Measurements from ENCODE around the gene FAM13A. TPM values are rescaled to one million over a fixed set of nuclear protein-coding genes. Genes with fewer than 3 reads are reported as not detected.

The FAM13A gene
- total and polyA plus RNA-seq, 4 experiments from 2014 or later: 9.6 to 19.7 (median 13.0) TPM

DNA sequence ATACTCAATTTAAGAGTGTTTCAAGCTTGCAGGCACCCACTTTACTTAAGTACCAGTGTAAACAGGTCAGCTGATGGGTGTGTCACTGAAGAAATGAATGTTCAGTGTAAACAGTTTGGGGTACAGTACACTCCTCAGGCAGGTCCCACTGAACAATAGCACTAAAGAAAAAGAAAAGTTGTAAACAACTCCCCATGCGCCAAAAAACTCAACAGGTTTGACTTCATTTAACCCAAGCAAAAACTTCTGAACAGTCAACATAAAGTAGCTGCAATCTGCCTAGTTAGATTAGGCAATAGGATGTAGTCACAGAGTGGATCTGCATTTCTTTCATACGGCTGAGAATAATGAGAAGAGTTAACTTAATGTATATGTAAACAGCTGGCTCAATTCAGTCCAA lies 93.2 kb downstream of the FAM13A start:
- peaks cover 0 to 1% of the 10 kb centered on the region in 2 donors for H3K27me3 Mint-ChIP-seq
- ChIA-PET POLR2A (ENCODE audit: partially characterized antibody) (no interaction called here), CTCF (ENCODE audit: partially characterized antibody) (interaction anchor here (1.3 to 2.1 kb wide), 2 partner anchors 59 to 145 kb away, joined by 4 to 9 read pairs; no protein-coding TSS in a partner anchor)
- Histone ChIP-seq H3K27me3 (ENCODE audit: insufficient read depth, low read length) (no peaks in the 10 kb centered on the region), H3K36me3 (ENCODE audit: insufficient read depth, low read length) (no peaks in the 10 kb centered on the region), H3K4me1 (ENCODE audit: insufficient read depth, low read length) (peaks cover 6% of the 10 kb centered on the region), H3K27ac (ENCODE audit: low read depth, low read length) (no peak overlapping the region), H3K9me3 (ENCODE audit: control insufficient read depth in 1 of 2, low read length in 2 of 2) (no peaks in the 10 kb centered on the region), H3K4me3 (ENCODE audit: low read length in 2 of 2) (no peak overlapping the region)
- peak overlapping the region in 3 of 7 donors; percentile 9 to 78 (median 35) for H3K27ac Mint-ChIP-seq
- intact Hi-C loops (cut with micrococcal nuclease): no loop called here
- peaks cover 0 to 2% (median 0%) of the 10 kb centered on the region in 8 donors for H3K9me3 Mint-ChIP-seq
- peaks cover 0 to 4% of the 10 kb centered on the region in 2 donors for H3K36me3 Mint-ChIP-seq
- H3K4me3 Mint-ChIP-seq: no peak overlapping the region
- H3K4me1 Mint-ChIP-seq: peaks cover 0 to 9% (median 5%) of the 10 kb centered on the region in 4 donors
- DNase-seq: peak in 1 of 5 donors; percentile 9

DNA sequence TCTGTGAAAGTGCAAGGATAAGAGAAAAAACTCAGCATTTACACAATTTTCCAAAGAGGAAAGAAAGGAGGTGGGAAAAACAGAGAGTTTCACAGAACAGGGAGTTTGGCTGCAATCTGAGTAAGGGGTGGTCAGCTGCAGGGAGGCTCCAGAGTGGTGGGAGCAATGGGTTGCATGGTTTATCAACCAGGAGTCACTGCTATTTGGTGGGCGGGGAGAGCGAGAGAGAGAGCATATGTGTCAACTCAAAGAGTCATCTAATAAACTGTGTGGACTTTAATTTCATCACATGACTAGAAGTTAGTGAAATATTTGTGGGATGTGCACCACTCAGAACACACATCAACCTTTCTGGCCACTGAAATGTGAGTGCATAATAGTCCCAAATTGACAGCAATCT lies 94.6 kb downstream of the FAM13A start:
- H3K4me3 Mint-ChIP-seq: no peak overlapping the region
- Histone ChIP-seq H3K27ac (ENCODE audit: low read depth, low read length) (no peak overlapping the region), H3K36me3 (ENCODE audit: insufficient read depth, low read length) (no peaks in the 10 kb centered on the region), H3K9me3 (ENCODE audit: control insufficient read depth in 1 of 2, low read length in 2 of 2) (no peaks in the 10 kb centered on the region), H3K4me3 (ENCODE audit: low read length in 2 of 2) (no peak overlapping the region), H3K27me3 (ENCODE audit: insufficient read depth, low read length) (no peaks in the 10 kb centered on the region), H3K4me1 (ENCODE audit: insufficient read depth, low read length) (peaks cover 6% of the 10 kb centered on the region)
- no peak for DNase-seq
- H3K27ac Mint-ChIP-seq: peak overlapping the region in 1 of 7 donors; percentile 50
- peaks cover 0 to 9% (median 5%) of the 10 kb centered on the region in 4 donors for H3K4me1 Mint-ChIP-seq
- H3K9me3 Mint-ChIP-seq: peaks cover 0 to 4% (median 2%) of the 10 kb centered on the region in 8 donors
- intact Hi-C loops (cut with micrococcal nuclease): no loop called here
- ChIA-PET CTCF (ENCODE audit: partially characterized antibody) (interaction anchor here (0.7 to 2.1 kb wide), 2 partner anchors 30 to 61 kb away, joined by 3 to 9 read pairs; no protein-coding TSS in a partner anchor), POLR2A (ENCODE audit: partially characterized antibody) (no interaction called here)
- H3K36me3 Mint-ChIP-seq: peaks cover 0 to 4% of the 10 kb centered on the region in 2 donors
- H3K27me3 Mint-ChIP-seq: no peaks in the 10 kb centered on the region

DNA sequence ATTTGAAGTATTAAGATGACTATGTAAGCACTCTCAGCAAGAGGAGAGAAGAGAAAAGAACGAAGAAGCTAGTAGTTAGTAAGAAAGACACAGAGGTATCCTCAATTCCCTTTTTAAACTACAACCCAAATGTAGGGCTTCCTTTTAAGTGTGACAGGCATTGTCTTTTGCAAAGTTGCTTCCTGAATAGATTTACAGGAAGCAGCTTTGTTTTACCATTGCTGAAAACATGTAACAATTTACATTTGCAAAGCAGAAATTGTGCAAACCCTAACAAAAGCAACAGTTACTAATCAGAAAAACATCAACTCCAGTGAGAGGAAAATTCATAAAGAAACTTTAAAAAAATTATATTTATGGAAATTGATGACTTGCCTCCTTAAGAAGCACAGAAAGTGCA lies 96.4 kb downstream of the FAM13A start:
- Mint-ChIP-seq H3K27me3 (no peaks in the 10 kb centered on the region), H3K9me3 (peaks cover 0 to 5% (median 2%) of the 10 kb centered on the region in 8 donors), H3K4me3 (peak overlapping the region in 4 of 8 donors; percentile 6 to 38 (median 27)), H3K36me3 (peaks cover 0 to 4% of the 10 kb centered on the region in 2 donors), H3K4me1 (peaks cover 0 to 9% (median 5%) of the 10 kb centered on the region in 4 donors), H3K27ac (peak overlapping the region in 3 of 7 donors; percentile 6 to 48 (median 10))
- no peaks in the 10 kb centered on the region for H3K36me3 ChIP-seq (ENCODE audit: insufficient read depth, low read length)
- no peaks in the 10 kb centered on the region for H3K27me3 ChIP-seq (ENCODE audit: insufficient read depth, low read length)
- ChIA-PET CTCF (ENCODE audit: partially characterized antibody) (interaction anchor here (1.0 kb wide), 1 partner anchor 10 kb away, joined by 3 read pairs; no protein-coding TSS in a partner anchor), POLR2A (ENCODE audit: partially characterized antibody) (interaction anchor here (0.9 kb wide), 1 partner anchor 11 kb away, joined by 3 read pairs; no protein-coding TSS in a partner anchor)
- peaks cover 6% of the 10 kb centered on the region for H3K4me1 ChIP-seq (ENCODE audit: insufficient read depth, low read length)
- DNase-seq: no peak
- H3K27ac ChIP-seq (ENCODE audit: low read depth, low read length): no peak overlapping the region
- no peak overlapping the region for H3K4me3 ChIP-seq (ENCODE audit: low read length in 2 of 2)
- intact Hi-C loops (cut with micrococcal nuclease): no loop called here
- no peaks in the 10 kb centered on the region for H3K9me3 ChIP-seq (ENCODE audit: control insufficient read depth in 1 of 2, low read length in 2 of 2)

DNA sequence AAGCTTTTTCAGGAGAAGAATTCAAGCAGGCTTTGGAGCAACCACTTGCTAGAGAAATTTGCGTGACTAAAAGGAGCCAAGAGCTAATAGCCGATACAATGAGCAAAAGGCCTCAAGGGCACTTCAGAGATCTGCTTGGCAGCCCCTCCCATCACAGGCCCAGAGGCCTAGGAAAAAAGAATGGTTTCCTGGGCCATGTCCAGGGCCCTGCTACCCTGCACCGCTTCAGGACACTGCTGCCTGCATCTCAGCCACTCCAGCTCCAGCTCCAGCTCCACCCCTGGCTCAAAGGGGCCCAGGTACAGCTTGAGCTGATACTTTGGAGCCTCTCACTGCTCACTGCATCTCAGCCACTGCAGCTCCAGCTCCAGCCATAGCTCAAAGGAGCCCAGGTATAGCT lies 98.9 kb downstream of the FAM13A start:
- H3K4me3 Mint-ChIP-seq: no peak overlapping the region
- CTCF ChIA-PET (ENCODE audit: partially characterized antibody): no interaction called here
- H3K36me3 Mint-ChIP-seq: peaks cover 0 to 4% of the 10 kb centered on the region in 2 donors
- Histone ChIP-seq H3K4me3 (ENCODE audit: low read length in 2 of 2) (no peak overlapping the region), H3K4me1 (ENCODE audit: insufficient read depth, low read length) (peaks cover 10% of the 10 kb centered on the region), H3K27me3 (ENCODE audit: insufficient read depth, low read length) (no peaks in the 10 kb centered on the region), H3K36me3 (ENCODE audit: insufficient read depth, low read length) (no peaks in the 10 kb centered on the region), H3K9me3 (ENCODE audit: control insufficient read depth in 1 of 2, low read length in 2 of 2) (no peaks in the 10 kb centered on the region), H3K27ac (ENCODE audit: low read depth, low read length) (no peak overlapping the region)
- peaks cover 0 to 6% (median 2%) of the 10 kb centered on the region in 8 donors for H3K9me3 Mint-ChIP-seq
- no peak overlapping the region for H3K27ac Mint-ChIP-seq
- intact Hi-C loops (cut with micrococcal nuclease): no loop called here
- no peak for DNase-seq
- peaks cover 3 to 9% (median 6%) of the 10 kb centered on the region in 4 donors for H3K4me1 Mint-ChIP-seq
- H3K27me3 Mint-ChIP-seq: peaks cover 0 to 1% of the 10 kb centered on the region in 2 donors
- POLR2A ChIA-PET (ENCODE audit: partially characterized antibody): no interaction called here

DNA sequence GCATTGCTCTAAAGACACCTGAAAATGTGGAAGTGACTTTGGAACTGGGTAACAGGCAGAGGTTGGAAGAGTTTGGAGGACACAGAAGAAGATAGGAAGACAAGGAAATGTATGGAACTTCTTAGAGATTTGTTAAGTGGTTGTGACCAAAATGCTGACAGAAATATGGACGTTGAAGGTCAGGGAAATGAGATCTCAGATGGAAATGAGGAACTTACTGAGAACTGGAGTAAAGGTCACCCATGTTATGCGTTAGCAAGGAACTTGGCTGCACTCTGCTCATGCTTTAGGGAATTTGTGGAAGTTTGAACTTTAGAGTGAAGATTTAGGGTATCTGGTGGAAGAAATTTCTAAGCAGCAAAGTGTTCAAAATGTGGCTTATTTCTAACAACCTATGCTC lies 99.4 kb downstream of the FAM13A start:
- no peaks in the 10 kb centered on the region for H3K9me3 ChIP-seq (ENCODE audit: control insufficient read depth in 1 of 2, low read length in 2 of 2)
- no peaks in the 10 kb centered on the region for H3K27me3 ChIP-seq (ENCODE audit: insufficient read depth, low read length)
- peaks cover 0 to 4% of the 10 kb centered on the region in 2 donors for H3K36me3 Mint-ChIP-seq
- peaks cover 3 to 9% (median 6%) of the 10 kb centered on the region in 4 donors for H3K4me1 Mint-ChIP-seq
- intact Hi-C loops (cut with micrococcal nuclease): no loop called here
- peaks cover 10% of the 10 kb centered on the region for H3K4me1 ChIP-seq (ENCODE audit: insufficient read depth, low read length)
- no peak overlapping the region for H3K4me3 ChIP-seq (ENCODE audit: low read length in 2 of 2)
- POLR2A ChIA-PET (ENCODE audit: partially characterized antibody): no interaction called here
- no peak overlapping the region for H3K27ac Mint-ChIP-seq
- H3K4me3 Mint-ChIP-seq: no peak overlapping the region
- no peak overlapping the region for H3K27ac ChIP-seq (ENCODE audit: low read depth, low read length)
- DNase-seq: no peak
- H3K9me3 Mint-ChIP-seq: peaks cover 0 to 6% (median 2%) of the 10 kb centered on the region in 8 donors
- CTCF ChIA-PET (ENCODE audit: partially characterized antibody): no interaction called here
- H3K27me3 Mint-ChIP-seq: peaks cover 0 to 1% of the 10 kb centered on the region in 2 donors
- H3K36me3 ChIP-seq (ENCODE audit: insufficient read depth, low read length): no peaks in the 10 kb centered on the region

DNA sequence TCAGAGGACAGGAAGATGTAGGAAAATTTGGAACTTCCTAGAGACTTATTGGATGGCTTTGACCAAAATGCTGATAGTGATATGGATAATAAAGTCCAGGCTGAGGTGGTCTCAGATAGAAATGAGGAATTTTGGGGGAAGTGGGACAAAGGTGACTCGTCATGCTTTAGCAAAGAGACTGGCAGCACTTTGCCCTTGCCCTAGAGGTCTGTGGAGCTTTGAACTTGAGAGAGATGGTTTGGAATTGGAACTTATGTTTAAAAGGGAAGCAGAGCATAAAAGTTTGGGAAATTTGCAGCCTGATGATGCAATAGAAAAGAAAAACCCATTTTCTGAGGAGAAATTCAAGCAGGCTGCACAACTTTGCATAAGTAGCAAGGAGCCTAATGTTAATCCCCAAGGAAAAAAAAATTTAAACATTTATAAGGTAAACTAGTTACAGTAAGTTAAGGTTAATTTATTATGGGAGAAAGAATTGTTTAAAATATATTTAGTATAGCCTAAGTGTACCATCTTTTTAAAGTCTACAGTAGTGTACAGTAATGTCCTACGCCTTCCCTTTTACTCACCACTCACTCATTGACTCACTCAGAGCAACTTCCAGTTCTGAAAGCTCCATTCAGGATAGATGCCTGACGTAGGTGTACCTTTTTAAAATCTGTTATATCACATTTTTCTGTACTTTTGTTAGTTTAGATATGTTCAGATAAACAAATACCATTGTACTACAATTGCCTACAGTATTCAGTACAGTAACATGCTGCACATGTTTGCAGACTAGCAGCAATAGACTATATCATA lies 101.2 kb downstream of the FAM13A start:
- peaks cover 0 to 1% of the 10 kb centered on the region in 2 donors for H3K27me3 Mint-ChIP-seq
- Histone ChIP-seq H3K27me3 (ENCODE audit: insufficient read depth, low read length) (no peaks in the 10 kb centered on the region), H3K36me3 (ENCODE audit: insufficient read depth, low read length) (no peaks in the 10 kb centered on the region), H3K4me1 (ENCODE audit: insufficient read depth, low read length) (peaks cover 10% of the 10 kb centered on the region), H3K9me3 (ENCODE audit: control insufficient read depth in 1 of 2, low read length in 2 of 2) (no peaks in the 10 kb centered on the region), H3K4me3 (ENCODE audit: low read length in 2 of 2) (no peak overlapping the region), H3K27ac (ENCODE audit: low read depth, low read length) (no peak overlapping the region)
- no peak overlapping the region for H3K4me3 Mint-ChIP-seq
- intact Hi-C loops (cut with micrococcal nuclease): no loop called here
- peaks cover 3 to 10% (median 7%) of the 10 kb centered on the region in 4 donors for H3K4me1 Mint-ChIP-seq
- H3K9me3 Mint-ChIP-seq: peaks cover 0 to 7% (median 2%) of the 10 kb centered on the region in 8 donors
- peaks cover 0 to 4% of the 10 kb centered on the region in 2 donors for H3K36me3 Mint-ChIP-seq
- POLR2A ChIA-PET (ENCODE audit: partially characterized antibody): no interaction called here
- H3K27ac Mint-ChIP-seq: peak overlapping the region in 1 of 7 donors; percentile 55
- CTCF ChIA-PET (ENCODE audit: partially characterized antibody): no interaction called here
- DNase-seq: no peak

DNA sequence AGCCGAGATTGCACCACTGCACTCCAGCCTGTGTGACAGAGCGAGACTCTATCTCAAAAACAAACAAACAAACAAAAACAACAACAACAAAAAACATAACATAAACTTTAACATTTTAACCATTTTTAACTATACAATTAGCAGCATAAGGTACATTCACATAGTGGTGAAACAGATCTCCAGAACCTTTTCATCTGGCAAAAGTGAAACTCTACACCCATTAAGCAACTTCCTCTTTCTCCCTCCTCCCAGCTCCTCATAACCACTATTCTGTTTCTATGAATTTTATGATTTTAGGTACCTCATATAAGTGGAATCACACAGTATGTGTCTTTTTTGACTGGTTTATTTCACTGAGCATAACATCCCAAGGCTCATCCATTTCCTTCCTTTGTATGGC lies 103.6 kb downstream of the FAM13A start:
- no peaks in the 10 kb centered on the region for H3K36me3 Mint-ChIP-seq
- ChIA-PET POLR2A (ENCODE audit: partially characterized antibody) (no interaction called here), CTCF (ENCODE audit: partially characterized antibody) (no interaction called here)
- no peaks in the 10 kb centered on the region for H3K27me3 ChIP-seq (ENCODE audit: insufficient read depth, low read length)
- H3K27ac Mint-ChIP-seq: peak overlapping the region in 4 of 7 donors; percentile 9 to 91 (median 80)
- peaks cover 13% of the 10 kb centered on the region for H3K4me1 ChIP-seq (ENCODE audit: insufficient read depth, low read length)
- H3K4me3 ChIP-seq (ENCODE audit: low read length in 2 of 2): no peak overlapping the region
- intact Hi-C loops (cut with micrococcal nuclease): no loop called here
- peaks cover 0 to 1% of the 10 kb centered on the region in 2 donors for H3K27me3 Mint-ChIP-seq
- no peaks in the 10 kb centered on the region for H3K9me3 ChIP-seq (ENCODE audit: control insufficient read depth in 1 of 2, low read length in 2 of 2)
- no peak for DNase-seq
- H3K4me3 Mint-ChIP-seq: peak overlapping the region in 1 of 8 donors; percentile 55
- peaks cover 0 to 6% (median 2%) of the 10 kb centered on the region in 8 donors for H3K9me3 Mint-ChIP-seq
- peaks cover 6 to 12% (median 9%) of the 10 kb centered on the region in 4 donors for H3K4me1 Mint-ChIP-seq
- H3K27ac ChIP-seq (ENCODE audit: low read depth, low read length): no peak overlapping the region
- no peaks in the 10 kb centered on the region for H3K36me3 ChIP-seq (ENCODE audit: insufficient read depth, low read length)

Measured in CD4-positive, alpha-beta memory T cell (primary cell).